ENCODE data around the gene PTPRG. TPM values are rescaled to one million over a fixed set of nuclear protein-coding genes. Genes with fewer than 3 reads are reported as not detected.

PTPRG gene
- total and polyA plus RNA-seq, 4 donors: 3.6 to 35.6 (median 8.1) TPM

DNA sequence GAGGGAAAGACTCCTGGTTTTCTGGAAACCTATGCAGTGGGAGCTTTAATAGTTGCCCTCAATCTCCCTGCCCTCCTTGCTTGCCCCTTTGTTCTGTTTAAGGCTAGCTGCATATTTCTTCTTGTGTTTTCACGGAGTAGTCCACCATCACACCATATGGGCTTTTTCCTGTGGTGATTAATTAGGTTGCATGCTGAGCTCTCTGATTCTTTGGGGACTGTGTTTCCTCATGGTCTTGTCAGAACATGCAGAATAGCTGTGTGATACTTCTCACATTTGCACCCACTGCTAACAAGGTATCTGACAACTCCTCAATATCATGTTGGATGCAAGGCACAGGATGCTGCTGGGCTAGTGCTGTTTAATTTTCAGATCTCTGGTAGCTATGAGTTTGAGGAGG is 139.6 kb downstream of the PTPRG start (continued):
- TF ChIP-seq, protein P1, sequence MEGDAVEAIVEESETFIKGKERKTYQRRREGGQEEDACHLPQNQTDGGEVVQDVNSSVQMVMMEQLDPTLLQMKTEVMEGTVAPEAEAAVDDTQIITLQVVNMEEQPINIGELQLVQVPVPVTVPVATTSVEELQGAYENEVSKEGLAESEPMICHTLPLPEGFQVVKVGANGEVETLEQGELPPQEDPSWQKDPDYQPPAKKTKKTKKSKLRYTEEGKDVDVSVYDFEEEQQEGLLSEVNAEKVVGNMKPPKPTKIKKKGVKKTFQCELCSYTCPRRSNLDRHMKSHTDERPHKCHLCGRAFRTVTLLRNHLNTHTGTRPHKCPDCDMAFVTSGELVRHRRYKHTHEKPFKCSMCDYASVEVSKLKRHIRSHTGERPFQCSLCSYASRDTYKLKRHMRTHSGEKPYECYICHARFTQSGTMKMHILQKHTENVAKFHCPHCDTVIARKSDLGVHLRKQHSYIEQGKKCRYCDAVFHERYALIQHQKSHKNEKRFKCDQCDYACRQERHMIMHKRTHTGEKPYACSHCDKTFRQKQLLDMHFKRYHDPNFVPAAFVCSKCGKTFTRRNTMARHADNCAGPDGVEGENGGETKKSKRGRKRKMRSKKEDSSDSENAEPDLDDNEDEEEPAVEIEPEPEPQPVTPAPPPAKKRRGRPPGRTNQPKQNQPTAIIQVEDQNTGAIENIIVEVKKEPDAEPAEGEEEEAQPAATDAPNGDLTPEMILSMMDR (IDR thresholded peaks at IDR 0.05; ENCODE audit: low read depth, low read length, missing input control): no peak
- no peak for TF ChIP-seq JUND (IDR thresholded peaks at IDR 0.05)
- TF ChIP-seq YY1 (IDR thresholded peaks at IDR 0.05): no peak
- no peak for TF ChIP-seq MAX (IDR thresholded peaks at IDR 0.05)

- no peaks in the 10 kb centered on the region for H3K36me3 ChIP-seq (ENCODE audit: control insufficient read depth in 4 of 4, insufficient read depth in 3 of 4, low read depth in 1 of 4, low read length in 3 of 4)
- 65% methylated on average over 4 of the region's 4 CpGs for WGBS
- H3K4me3 ChIP-seq (ENCODE audit: low read depth in 1 of 3, low read length in 3 of 3): no peak overlapping the region
- TF ChIP-seq EGR1 (IDR thresholded peaks at IDR 0.05; ENCODE audit: low read depth in 2 of 2): no peak
- TF ChIP-seq SP1 (IDR thresholded peaks at IDR 0.05): no peak
- no peak for TF ChIP-seq HNF4A (conservative IDR thresholded peaks at IDR 0.05)
- no peak for TF ChIP-seq FOXA1 (IDR thresholded peaks at IDR 0.05)
- no peak for TF ChIP-seq RXRA (IDR thresholded peaks at IDR 0.05)
- no peak for TF ChIP-seq TAF1 (conservative IDR thresholded peaks at IDR 0.05)
- TF ChIP-seq NR2F2 (IDR thresholded peaks at IDR 0.05): no peak
- no peak for TF ChIP-seq ATF3 (IDR thresholded peaks at IDR 0.05)
- no peak for TF ChIP-seq HNF4G (IDR thresholded peaks at IDR 0.05)
- TF ChIP-seq MAX (IDR thresholded peaks at IDR 0.05): no peak
- TF ChIP-seq, protein P2, sequence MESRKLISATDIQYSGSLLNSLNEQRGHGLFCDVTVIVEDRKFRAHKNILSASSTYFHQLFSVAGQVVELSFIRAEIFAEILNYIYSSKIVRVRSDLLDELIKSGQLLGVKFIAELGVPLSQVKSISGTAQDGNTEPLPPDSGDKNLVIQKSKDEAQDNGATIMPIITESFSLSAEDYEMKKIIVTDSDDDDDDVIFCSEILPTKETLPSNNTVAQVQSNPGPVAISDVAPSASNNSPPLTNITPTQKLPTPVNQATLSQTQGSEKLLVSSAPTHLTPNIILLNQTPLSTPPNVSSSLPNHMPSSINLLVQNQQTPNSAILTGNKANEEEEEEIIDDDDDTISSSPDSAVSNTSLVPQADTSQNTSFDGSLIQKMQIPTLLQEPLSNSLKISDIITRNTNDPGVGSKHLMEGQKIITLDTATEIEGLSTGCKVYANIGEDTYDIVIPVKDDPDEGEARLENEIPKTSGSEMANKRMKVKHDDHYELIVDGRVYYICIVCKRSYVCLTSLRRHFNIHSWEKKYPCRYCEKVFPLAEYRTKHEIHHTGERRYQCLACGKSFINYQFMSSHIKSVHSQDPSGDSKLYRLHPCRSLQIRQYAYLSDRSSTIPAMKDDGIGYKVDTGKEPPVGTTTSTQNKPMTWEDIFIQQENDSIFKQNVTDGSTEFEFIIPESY (IDR thresholded peaks at IDR 0.05): no peak
- TF ChIP-seq RAD21 (IDR thresholded peaks at IDR 0.05): no peak
- TF ChIP-seq, protein P3, sequence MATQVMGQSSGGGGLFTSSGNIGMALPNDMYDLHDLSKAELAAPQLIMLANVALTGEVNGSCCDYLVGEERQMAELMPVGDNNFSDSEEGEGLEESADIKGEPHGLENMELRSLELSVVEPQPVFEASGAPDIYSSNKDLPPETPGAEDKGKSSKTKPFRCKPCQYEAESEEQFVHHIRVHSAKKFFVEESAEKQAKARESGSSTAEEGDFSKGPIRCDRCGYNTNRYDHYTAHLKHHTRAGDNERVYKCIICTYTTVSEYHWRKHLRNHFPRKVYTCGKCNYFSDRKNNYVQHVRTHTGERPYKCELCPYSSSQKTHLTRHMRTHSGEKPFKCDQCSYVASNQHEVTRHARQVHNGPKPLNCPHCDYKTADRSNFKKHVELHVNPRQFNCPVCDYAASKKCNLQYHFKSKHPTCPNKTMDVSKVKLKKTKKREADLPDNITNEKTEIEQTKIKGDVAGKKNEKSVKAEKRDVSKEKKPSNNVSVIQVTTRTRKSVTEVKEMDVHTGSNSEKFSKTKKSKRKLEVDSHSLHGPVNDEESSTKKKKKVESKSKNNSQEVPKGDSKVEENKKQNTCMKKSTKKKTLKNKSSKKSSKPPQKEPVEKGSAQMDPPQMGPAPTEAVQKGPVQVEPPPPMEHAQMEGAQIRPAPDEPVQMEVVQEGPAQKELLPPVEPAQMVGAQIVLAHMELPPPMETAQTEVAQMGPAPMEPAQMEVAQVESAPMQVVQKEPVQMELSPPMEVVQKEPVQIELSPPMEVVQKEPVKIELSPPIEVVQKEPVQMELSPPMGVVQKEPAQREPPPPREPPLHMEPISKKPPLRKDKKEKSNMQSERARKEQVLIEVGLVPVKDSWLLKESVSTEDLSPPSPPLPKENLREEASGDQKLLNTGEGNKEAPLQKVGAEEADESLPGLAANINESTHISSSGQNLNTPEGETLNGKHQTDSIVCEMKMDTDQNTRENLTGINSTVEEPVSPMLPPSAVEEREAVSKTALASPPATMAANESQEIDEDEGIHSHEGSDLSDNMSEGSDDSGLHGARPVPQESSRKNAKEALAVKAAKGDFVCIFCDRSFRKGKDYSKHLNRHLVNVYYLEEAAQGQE (IDR thresholded peaks at IDR 0.05): no peak
- TF ChIP-seq, protein P1 (IDR thresholded peaks at IDR 0.05; ENCODE audit: low read depth, low read length, missing input control): no peak
- TF ChIP-seq GABPA (IDR thresholded peaks at IDR 0.05 in 1 of 2, conservative IDR thresholded peaks at IDR 0.05 in 1 of 2): no peak
- no peak for TF ChIP-seq YY1 (IDR thresholded peaks at IDR 0.05)
- no peak for TF ChIP-seq FOXA2 (IDR thresholded peaks at IDR 0.05)
- no peak overlapping the region for H3K9ac ChIP-seq (ENCODE audit: low read depth in 1 of 2, low read length in 2 of 2)
- no peaks in the 10 kb centered on the region for H3K27me3 ChIP-seq (ENCODE audit: control insufficient read depth in 4 of 4, insufficient read depth in 4 of 4, low read length in 3 of 4)
- no peak for DNase-seq (ENCODE audit: low spot score)
- no peaks in the 10 kb centered on the region for H3K9me3 ChIP-seq (ENCODE audit: control insufficient read depth in 4 of 4, low read length in 3 of 4)
- H3K4me1 ChIP-seq (ENCODE audit: control insufficient read depth in 4 of 4, insufficient read depth in 4 of 4, low read length in 3 of 4): peaks cover 0 to 18% (median 8%) of the 10 kb centered on the region in 4 donors
- no peak overlapping the region for H3K27ac ChIP-seq (ENCODE audit: low read depth in 1 of 2, low read length in 2 of 2)
Measured at GRCh38 chr3:61702453-61702852, 141.1 kb downstream of the PTPRG start.

Measured in liver (tissue), 9 donors.